GM10266 (cell line): Measurements from ENCODE around the gene CNGA2.

Experiments used
- DNase-seq: peaks from one replicate; pipeline ENCODE4 v3.0.0; 2012; ENCODE audit errors: extremely low spot score
- TF ChIP-seq, protein P1 (sequence below): IDR thresholded peaks from 2 replicates; pipeline ENCODE4 v1.5.1; 2012; ENCODE audit warnings: mild to moderate bottlenecking, low read depth; ENCODE audit not compliant: control insufficient read depth, insufficient read depth; ENCODE audit errors: missing control alignments

CNGA2 gene

DNA sequence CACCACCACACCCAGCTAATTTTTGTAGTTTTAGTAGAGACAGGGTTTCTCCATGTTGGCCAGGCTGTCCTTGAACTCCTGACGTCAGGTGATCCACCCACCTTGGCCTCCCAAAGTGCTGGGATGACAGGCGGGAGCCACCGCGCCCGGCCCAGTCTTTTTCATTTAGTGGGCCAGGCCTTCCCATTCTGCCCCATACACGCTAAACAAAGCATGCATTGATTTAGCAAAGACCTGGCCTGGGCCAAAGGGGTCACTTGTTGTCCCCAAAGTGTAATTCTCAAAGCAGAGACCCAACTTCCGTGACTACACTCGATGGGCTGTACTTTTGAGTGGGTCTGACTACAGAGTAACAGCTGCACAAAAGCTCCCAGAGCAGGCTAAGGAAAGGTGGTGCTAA, 29.2 kb downstream of the CNGA2 start:
- DNase-seq, result no peak
- TF ChIP-seq, protein P1, sequence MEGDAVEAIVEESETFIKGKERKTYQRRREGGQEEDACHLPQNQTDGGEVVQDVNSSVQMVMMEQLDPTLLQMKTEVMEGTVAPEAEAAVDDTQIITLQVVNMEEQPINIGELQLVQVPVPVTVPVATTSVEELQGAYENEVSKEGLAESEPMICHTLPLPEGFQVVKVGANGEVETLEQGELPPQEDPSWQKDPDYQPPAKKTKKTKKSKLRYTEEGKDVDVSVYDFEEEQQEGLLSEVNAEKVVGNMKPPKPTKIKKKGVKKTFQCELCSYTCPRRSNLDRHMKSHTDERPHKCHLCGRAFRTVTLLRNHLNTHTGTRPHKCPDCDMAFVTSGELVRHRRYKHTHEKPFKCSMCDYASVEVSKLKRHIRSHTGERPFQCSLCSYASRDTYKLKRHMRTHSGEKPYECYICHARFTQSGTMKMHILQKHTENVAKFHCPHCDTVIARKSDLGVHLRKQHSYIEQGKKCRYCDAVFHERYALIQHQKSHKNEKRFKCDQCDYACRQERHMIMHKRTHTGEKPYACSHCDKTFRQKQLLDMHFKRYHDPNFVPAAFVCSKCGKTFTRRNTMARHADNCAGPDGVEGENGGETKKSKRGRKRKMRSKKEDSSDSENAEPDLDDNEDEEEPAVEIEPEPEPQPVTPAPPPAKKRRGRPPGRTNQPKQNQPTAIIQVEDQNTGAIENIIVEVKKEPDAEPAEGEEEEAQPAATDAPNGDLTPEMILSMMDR, result no peak

DNA sequence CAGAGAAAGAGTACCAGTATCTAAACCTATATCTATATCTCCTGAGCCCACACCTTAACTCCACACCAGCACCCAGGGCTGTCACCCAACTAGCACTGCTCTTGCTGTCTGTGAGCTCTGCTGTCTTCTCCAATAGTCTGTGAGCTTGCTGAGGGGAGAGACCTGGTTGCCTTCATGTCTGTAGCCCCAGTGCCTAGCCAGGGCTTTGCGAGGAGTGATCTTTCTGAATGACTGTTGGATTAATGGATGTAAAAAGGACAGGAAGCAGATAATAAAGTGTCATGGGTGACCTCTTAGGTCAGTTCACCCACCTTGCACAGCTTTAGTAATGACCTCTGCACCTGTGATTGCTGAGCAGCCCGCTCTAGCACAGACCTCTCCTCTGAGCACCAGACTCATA, 30.5 kb downstream of the CNGA2 start:
- TF ChIP-seq, protein P1, result no peak

DNA sequence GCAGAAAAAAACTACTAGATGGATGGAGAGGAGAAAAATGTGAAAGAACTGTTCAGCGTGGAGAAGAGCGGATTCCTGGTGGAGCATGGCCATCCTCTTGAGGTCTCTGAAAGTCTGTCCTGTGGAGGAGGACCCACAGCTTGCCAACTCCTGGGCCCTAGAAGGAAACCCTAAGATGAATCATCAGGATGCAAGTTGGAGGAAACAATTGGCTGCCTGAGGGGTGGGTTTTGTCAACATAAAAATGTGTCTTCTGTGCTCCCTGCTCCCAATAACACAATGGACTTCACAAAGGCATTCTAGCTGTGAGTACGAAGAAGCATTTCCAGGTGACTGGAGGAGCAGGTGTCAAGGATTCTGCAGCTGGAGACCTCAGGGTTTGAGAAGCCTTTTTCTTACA, 37.2 kb downstream of the CNGA2 start:
- TF ChIP-seq, protein P1, result no peak
- DNase-seq, result no peak

More for the DNA sequence above, 30.5 kb downstream of the CNGA2 start:
- DNase-seq, result no peak

DNA sequence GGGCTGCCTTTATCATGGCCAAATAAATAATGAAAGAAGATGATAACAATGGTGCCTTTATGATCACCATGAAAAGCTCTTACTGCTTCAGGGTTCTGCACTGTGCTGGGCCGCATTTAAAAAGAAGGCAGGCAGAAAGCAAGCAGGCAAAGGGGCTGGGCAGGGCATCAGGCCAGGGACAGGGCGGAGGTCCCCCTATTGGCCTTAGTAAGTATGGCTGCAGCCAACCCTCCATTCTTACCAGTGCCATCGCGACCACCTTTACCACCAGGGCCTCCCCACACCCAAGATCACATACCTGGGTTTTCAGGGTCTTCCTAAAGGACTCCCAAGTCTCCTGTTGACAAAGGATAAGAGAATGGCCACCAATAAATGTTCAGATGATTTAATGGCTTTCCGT, 38.9 kb downstream of the CNGA2 start:
- TF ChIP-seq, protein P1, result no peak
- no peak for DNase-seq

DNA sequence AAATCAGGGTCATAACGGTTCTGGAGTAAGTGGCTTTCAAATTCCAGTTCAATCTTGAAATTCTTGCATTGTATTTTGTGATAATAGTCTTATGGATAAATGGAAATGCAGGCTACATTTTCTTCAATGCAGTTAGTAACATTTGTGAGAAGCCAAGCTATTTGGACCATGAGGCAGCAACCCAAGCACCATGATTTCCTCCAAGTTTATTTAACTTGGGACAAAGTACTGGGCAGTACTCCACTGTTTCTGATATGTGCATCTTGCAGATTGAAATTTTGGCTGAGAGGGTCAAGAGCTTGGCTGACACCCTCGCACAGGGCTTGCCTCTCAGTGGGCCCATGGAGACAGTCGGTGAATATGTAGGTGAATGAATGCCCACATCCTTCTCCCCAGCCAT, 39.9 kb downstream of the CNGA2 start:
- DNase-seq, result no peak
- TF ChIP-seq, protein P1, result no peak

DNA sequence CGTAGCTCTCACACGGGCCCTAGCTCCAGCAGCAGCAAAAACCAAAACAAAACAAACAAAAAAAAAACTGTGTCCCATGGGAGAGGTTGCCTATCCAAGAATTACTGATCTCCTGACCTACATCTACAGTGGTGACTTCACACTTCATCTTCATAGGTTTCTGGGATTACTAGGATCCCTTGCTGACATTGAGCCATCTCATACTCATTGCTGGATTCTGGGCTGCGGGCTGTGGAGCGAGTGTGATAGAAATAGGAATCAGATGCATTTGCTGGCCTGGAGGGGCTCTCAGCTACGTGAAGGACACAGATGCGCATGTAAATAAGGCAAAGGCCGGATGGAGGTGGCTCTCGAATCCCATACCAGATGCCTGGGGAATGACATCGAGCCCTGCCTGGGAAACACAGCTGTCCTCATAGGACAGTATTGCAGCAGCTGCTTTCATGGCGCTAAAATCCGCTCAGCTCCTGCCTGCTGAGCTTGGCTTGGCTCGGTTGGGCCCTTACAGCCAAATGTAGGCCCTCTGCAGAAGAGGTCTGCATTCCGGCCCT, 41.7 kb downstream of the CNGA2 start:
- TF ChIP-seq, protein P1, result no peak

DNA sequence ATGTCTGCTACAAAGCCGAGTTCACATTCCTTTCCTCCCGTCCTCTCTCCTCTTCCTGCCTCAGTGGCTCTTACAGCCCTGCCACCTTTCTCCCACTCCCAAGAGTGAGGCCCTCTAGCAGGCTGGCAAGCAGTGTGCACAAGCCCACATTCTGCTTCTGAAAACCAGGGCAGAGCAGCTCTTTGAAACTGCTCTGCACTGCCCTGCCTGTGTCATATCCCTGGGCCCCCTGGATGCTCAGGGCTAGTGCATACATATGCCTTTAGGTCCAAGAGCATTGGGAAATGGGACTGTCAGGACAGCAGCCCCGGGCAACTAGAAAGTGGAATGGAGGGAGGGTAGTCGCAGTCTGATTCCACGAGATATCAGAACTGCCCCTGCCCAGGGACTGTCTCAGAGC, 42.4 kb downstream of the CNGA2 start:
- TF ChIP-seq, protein P1, result no peak

More for the DNA sequence above, 41.7 kb downstream of the CNGA2 start:
- no peak for DNase-seq

More for the DNA sequence above, 42.4 kb downstream of the CNGA2 start:
- DNase-seq, result no peak
